Measurements from ENCODE around the gene NOD1. TPM values are rescaled to one million over a fixed set of nuclear protein-coding genes. Genes with fewer than 3 reads are reported as not detected.

Gene NOD1
- total and polyA plus RNA-seq, 2 of the 13 experiments (the other 11 are each of a cell fraction or from before 2014, with no cell fraction given): 1.7 to 2.9 TPM

DNA sequence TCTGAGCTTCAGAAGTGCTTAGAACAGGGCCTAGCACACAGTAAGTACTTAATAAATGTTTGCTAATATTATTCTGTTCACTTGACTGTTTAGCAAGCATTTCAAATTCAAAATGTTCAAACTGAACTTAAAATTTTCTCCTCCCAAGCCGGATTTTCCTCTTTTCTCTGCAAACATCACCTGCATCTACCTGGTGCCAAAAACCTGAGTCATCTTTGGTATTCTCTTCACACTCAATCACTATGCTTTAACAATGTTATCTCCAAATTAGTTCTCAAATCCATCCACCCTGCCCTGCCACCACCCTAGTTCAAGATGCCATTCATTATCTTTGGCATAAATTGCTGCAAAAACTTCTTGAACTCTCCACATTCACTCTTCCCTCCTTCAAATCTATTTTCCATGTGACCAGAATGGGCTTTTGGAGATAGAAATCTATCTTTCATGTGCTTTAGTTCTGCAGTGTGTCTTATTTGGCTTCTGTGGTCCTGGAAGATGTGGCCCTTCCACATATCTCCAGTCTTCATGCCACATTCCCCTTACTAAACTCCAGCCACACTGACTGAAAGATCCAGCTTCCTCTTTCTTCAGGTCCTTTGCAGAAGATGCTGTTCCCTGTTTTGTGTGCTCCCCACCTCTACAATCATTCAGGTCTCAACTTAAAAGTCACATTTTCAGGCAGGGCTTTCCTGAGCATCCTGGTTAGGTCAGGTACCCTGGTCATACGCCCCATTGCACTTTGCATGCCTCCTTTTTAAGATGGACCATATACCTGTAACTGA, 24.1 kb upstream of the NOD1 start (continued):
- TF ChIP-seq, protein P1, sequence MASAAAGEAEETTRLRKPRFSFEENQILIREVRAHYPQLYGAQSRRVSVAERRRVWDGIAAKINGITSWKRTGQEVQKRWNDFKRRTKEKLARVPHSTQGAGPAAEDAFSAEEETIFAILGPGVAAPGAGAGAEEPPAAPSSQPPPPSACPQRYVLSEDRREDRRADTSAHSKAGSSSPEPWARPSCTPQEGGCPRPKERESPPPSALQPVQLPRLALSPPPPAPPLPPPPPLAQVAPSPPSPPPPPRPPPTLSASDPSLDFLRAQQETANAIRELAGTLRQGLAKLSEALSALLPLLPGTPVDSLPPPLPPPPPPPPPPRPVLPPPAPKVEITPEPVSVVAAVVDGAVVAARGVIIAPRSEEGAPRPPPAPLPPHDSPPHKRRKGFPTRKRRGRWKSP (CRISPR knock-in tag; IDR thresholded peaks at IDR 0.05): no peak
- no peak for TF ChIP-seq ZFP41 (CRISPR knock-in tag; IDR thresholded peaks at IDR 0.05; ENCODE audit: borderline replicate concordance)

DNA sequence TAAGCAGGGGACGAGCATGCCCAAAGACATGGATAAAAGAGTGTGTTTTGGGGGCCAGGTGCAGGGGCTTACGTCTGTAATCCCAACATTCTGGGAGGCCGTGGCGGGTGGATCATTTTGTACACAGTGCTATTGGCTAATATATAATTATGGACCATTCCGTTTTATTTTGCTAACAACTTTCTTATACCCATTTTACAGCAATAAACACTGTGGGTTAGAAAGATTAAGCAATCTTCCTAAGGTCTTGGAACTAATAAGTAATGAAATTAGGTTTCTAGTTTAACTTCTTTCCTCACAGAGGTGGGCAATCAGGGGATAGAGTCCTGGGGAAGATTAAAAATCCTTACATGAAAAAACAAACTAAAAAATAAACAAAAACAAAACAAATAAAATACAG, 22.7 kb upstream of the NOD1 start:
- Histone ChIP-seq H3K4me1 (ENCODE audit: insufficient read depth, low read length) (peaks cover 41% of the 10 kb centered on the region), H3K4me2 (ENCODE audit: low read depth, low read length) (no peak overlapping the region), H3K36me3 (replicated peaks in 1 of 2; ENCODE audit: control insufficient read depth in 1 of 2, insufficient read depth in 2 of 2, low read length in 2 of 2) (peaks cover 0 to 9% of the 10 kb centered on the region in 2 experiments; a peak in 2 of 5 replicates), H3K27ac (ENCODE audit: extremely low read length, insufficient read depth, low read length) (no peak overlapping the region), H3K9me3 (ENCODE audit: low read length) (no peaks in the 10 kb centered on the region), H2AFZ (ENCODE audit: low read length) (no peak overlapping the region), H3K27me3 (ENCODE audit: control insufficient read depth in 1 of 2, insufficient read depth in 2 of 2, low read length in 2 of 2) (no peaks in the 10 kb centered on the region), H4K20me1 (ENCODE audit: insufficient read depth, low read length) (no peaks in the 10 kb centered on the region), H3K79me2 (ENCODE audit: insufficient read depth, low read length) (peaks cover 42% of the 10 kb centered on the region), H3K9ac (ENCODE audit: insufficient read depth, low read depth, low read length) (no peak overlapping the region), H3K4me3 (replicated peaks in 1 of 3; ENCODE audit: insufficient read depth in 1 of 3, low read depth in 2 of 3, low read length in 3 of 3) (no peak overlapping the region)
- DNase-seq (ENCODE audit: low spot score) (no peak), FAIRE-seq (no peak), ATAC-seq (no peak)
- 96% methylated on average over 5 of the region's 5 CpGs for WGBS (ENCODE audit: low lambda C conversion rate)
- intact Hi-C loops (cut with micrococcal nuclease; ENCODE audit: unreplicated experiment) (no loop called here), in situ Hi-C loops (cut with HindIII; ENCODE audit: extremely low pct_ligation_motif_present, low pct_unique_long_range_greater_than_20kb) (no loop called here)
- ChIA-PET POLR2A (no interaction called here), CTCF (ENCODE audit: low intra/inter-chr PET ratio, low total read pairs) (no interaction called here)
- peak; percentile 61; the same call in 1 of the 2 replicates for TF ChIP-seq ZNF629 (CRISPR knock-in tag; conservative IDR thresholded peaks at IDR 0.05)
- TF ChIP-seq DR1 (CRISPR knock-in tag; IDR thresholded peaks at IDR 0.05): no peak
- TF ChIP-seq, protein P2, sequence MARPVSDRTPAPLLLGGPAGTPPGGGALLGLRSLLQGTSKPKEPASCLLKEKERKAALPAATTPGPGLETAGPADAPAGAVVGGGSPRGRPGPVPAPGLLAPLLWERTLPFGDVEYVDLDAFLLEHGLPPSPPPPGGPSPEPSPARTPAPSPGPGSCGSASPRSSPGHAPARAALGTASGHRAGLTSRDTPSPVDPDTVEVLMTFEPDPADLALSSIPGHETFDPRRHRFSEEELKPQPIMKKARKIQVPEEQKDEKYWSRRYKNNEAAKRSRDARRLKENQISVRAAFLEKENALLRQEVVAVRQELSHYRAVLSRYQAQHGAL (CRISPR knock-in tag; IDR thresholded peaks at IDR 0.05; ENCODE audit: not compliant biosample characterization): no peak
- no peak for TF ChIP-seq FIP1L1 (IDR thresholded peaks at IDR 0.05; ENCODE audit: borderline replicate concordance, insufficient read depth, low read depth, low read length)
- TF ChIP-seq GATAD1 (CRISPR knock-in tag; IDR thresholded peaks at IDR 0.05): no peak
- BruUV-seq (replicated peaks): no TSS peak

Measured in HepG2 (cell line).